Trophoblast cell (in vitro differentiated cells and primary cell): Measurements from ENCODE around the gene POLR1A.

ENCODE experiments used
- DNase-seq, 2 donors: peaks; one replicate each; pipeline ENCODE4 v3.0.0-alpha.2; 2016
- H2AFZ ChIP-seq: 2 replicates; pipeline ENCODE4 v1.6.1; 2013; ENCODE audit warnings: low read length, moderate library complexity, mild to moderate bottlenecking; ENCODE audit not compliant: insufficient read depth, poor library complexity
- H2AK5ac ChIP-seq: 2 replicates; pipeline ENCODE4 v1.6.1; 2013; ENCODE audit warnings: mild to moderate bottlenecking, low read length
- H2BK120ac ChIP-seq: 2 replicates; pipeline ENCODE4 v1.6.1; 2013; ENCODE audit warnings: low read length, mild to moderate bottlenecking, moderate library complexity; ENCODE audit not compliant: insufficient read depth, poor library complexity
- H2BK12ac ChIP-seq: 2 replicates; pipeline ENCODE4 v1.6.1; 2013; ENCODE audit warnings: mild to moderate bottlenecking, low read length, moderate library complexity
- H2BK5ac ChIP-seq: 2 replicates; pipeline ENCODE4 v1.6.1; 2013; ENCODE audit warnings: low read length, low read depth, moderate library complexity, mild to moderate bottlenecking; ENCODE audit not compliant: poor library complexity
- H3K14ac ChIP-seq: 2 replicates; pipeline ENCODE4 v1.6.1; 2013; ENCODE audit warnings: mild to moderate bottlenecking, low read length
- H3K18ac ChIP-seq: 2 replicates; pipeline ENCODE4 v1.6.1; 2013; ENCODE audit warnings: mild to moderate bottlenecking, low read length
- H3K23ac ChIP-seq: 2 replicates; pipeline ENCODE4 v1.6.1; 2013; ENCODE audit warnings: low read length
- H3K27ac ChIP-seq: 2 replicates; pipeline ENCODE4 v1.5.1; 2013; ENCODE audit warnings: low read depth, mild to moderate bottlenecking, inconsistent platforms, low read length, moderate library complexity
- H3K27me3 ChIP-seq: 2 replicates; pipeline ENCODE4 v1.6.1; 2013; ENCODE audit warnings: inconsistent platforms, mild to moderate bottlenecking, low read length, moderate library complexity; ENCODE audit not compliant: insufficient read depth
- H3K36me3 ChIP-seq, 2 experiments: 1 replicate in 1 of 2; 2 replicates in 1 of 2; pipeline ENCODE4 v1.6.1; 2013; ENCODE audit warnings: low read length in 2 of 2, mild to moderate bottlenecking in 2 of 2, moderate library complexity in 1 of 2; ENCODE audit not compliant: insufficient read depth in 2 of 2, control insufficient read depth in 1 of 2
- H3K4ac ChIP-seq: 2 replicates; pipeline ENCODE4 v1.6.1; 2013; ENCODE audit warnings: low read depth, mild to moderate bottlenecking, low read length, moderate library complexity
- H3K4me1 ChIP-seq, 2 experiments: 1 replicate in 1 of 2; 2 replicates in 1 of 2; pipeline ENCODE4 v1.6.1; 2013; ENCODE audit warnings: low read length in 2 of 2, mild to moderate bottlenecking in 2 of 2, moderate library complexity in 1 of 2; ENCODE audit not compliant: insufficient read depth in 2 of 2, control insufficient read depth in 1 of 2
- H3K4me2 ChIP-seq: 2 replicates; pipeline ENCODE4 v1.6.1; 2013; ENCODE audit warnings: inconsistent platforms, mild to moderate bottlenecking, low read length, moderate library complexity
- H3K4me3 ChIP-seq: 2 replicates; pipeline ENCODE4 v1.5.1; 2013; ENCODE audit warnings: mild to moderate bottlenecking, low read depth, low read length, inconsistent platforms
- H3K79me1 ChIP-seq: one replicate; pipeline ENCODE4 v1.6.1; 2013; ENCODE audit warnings: low read length
- H3K79me2 ChIP-seq: 2 replicates; pipeline ENCODE4 v1.6.1; 2013; ENCODE audit warnings: low read length, mild to moderate bottlenecking; ENCODE audit not compliant: control insufficient read depth, insufficient read depth, poor library complexity
- H3K9ac ChIP-seq: 2 replicates; pipeline ENCODE4 v1.6.1; 2013; ENCODE audit warnings: mild to moderate bottlenecking, low read length
- H3K9me3 ChIP-seq: 2 replicates; pipeline ENCODE4 v1.6.1; 2013; ENCODE audit warnings: low read depth, mild to moderate bottlenecking, control low read depth, inconsistent platforms, low read length; ENCODE audit not compliant: insufficient read depth
- H4K12ac ChIP-seq: 2 replicates; pipeline ENCODE4 v1.6.1; 2013; ENCODE audit warnings: low read depth, mild to moderate bottlenecking, low read length, moderate library complexity
- H4K8ac ChIP-seq: 2 replicates; pipeline ENCODE4 v1.6.1; 2013; ENCODE audit warnings: low read depth, mild to moderate bottlenecking, low read length, moderate library complexity
- H4K91ac ChIP-seq: one replicate; pipeline ENCODE4 v1.6.1; 2013; ENCODE audit warnings: low read depth, mild to moderate bottlenecking, low read length, moderate library complexity
- WGBS: extraction: QIAGEN DNeasy Blood & Tissue Kit; methylation state at CpG from one replicate; pipeline ENCODE4 v1.1.7; 2013; ENCODE audit warnings: missing lambda C conversion rate; ENCODE audit not compliant: insufficient read length, insufficient coverage; ENCODE audit errors: extremely low coverage; 5-methylcytosine and 5-hydroxymethylcytosine counted together

The POLR1A gene

GRCh38 chr2:86105969-86106945 is 571 bp upstream of the POLR1A start, which contains the start of gene PTCD3:
Gene PTCD3 (plus strand): TSS chr2:86106235. CDS start chr2:86106248, 13 bp downstream.
- Histone ChIP-seq H3K18ac (peak within 1 kb of the TSS; percentile 97), H2BK120ac (peak within 1 kb of the TSS; percentile 86), H4K8ac (peak within 1 kb of the TSS; percentile 98), H2BK12ac (no peak within 1 kb of the TSS), H4K91ac (peak within 1 kb of the TSS; percentile 83), H3K4me1 (no peaks in the 10 kb centered on the region), H3K79me2 (peaks cover 6% of the 10 kb centered on the region), H3K27me3 (no peaks in the 10 kb centered on the region), H2AFZ (peak within 1 kb of the TSS; percentile 93), H3K4me3 (peak within 1 kb of the TSS; percentile 98), H3K27ac (peak within 1 kb of the TSS; percentile 30), H3K23ac (no peak within 1 kb of the TSS), H3K9ac (peak within 1 kb of the TSS; percentile 91), H3K9me3 (no peaks in the 10 kb centered on the region), H2AK5ac (peak within 1 kb of the TSS; percentile 52), H3K79me1 (peaks cover 5% of the 10 kb centered on the region), H3K4me2 (peak within 1 kb of the TSS; percentile 85), H3K4ac (peak within 1 kb of the TSS; percentile 99), H2BK5ac (peak within 1 kb of the TSS; percentile 36), H3K36me3 (peaks cover 0 to 12% of the 10 kb centered on the region in 2 experiments), H3K14ac (peak within 1 kb of the TSS; percentile 88), H4K12ac (peak within 1 kb of the TSS; percentile 80)
- DNase-seq, result peak; percentile 93 to 96
- WGBS, result no CpG with 5 or more reads among the region's 44 CpGs

GRCh38 chr2:86102157-86102556 is 3.5 kb downstream of the POLR1A start:
- H3K36me3 ChIP-seq, result peaks cover 11 to 20% of the 10 kb centered on the region in 2 experiments
- H4K8ac ChIP-seq, result no peak overlapping the region
- no peaks in the 10 kb centered on the region for H3K27me3 ChIP-seq
- no peak for DNase-seq
- no peaks in the 10 kb centered on the region for H3K4me1 ChIP-seq
- no peak overlapping the region for H3K4me2 ChIP-seq
- no peak overlapping the region for H4K12ac ChIP-seq
- no peaks in the 10 kb centered on the region for H3K9me3 ChIP-seq
- H3K23ac ChIP-seq, result no peak overlapping the region
- H2BK120ac ChIP-seq, result no peak overlapping the region
- no peak overlapping the region for H2BK5ac ChIP-seq
- no peak overlapping the region for H3K14ac ChIP-seq
- no peak overlapping the region for H3K27ac ChIP-seq
- H3K4me3 ChIP-seq, result no peak overlapping the region
- no peak overlapping the region for H3K18ac ChIP-seq
- no peak overlapping the region for H3K4ac ChIP-seq
- H2BK12ac ChIP-seq, result no peak overlapping the region
- no peak overlapping the region for H3K9ac ChIP-seq
- H3K79me1 ChIP-seq, result peaks cover 5% of the 10 kb centered on the region
- H3K79me2 ChIP-seq, result peaks cover 6% of the 10 kb centered on the region
- no peak overlapping the region for H2AK5ac ChIP-seq
- H4K91ac ChIP-seq, result no peak overlapping the region
- no peak overlapping the region for H2AFZ ChIP-seq

- H3K4me2 ChIP-seq, result no peak overlapping the region
- WGBS, result no CpG with 5 or more reads among the region's 1 CpG
- H2BK5ac ChIP-seq, result no peak overlapping the region
- peaks cover 19 to 27% of the 10 kb centered on the region in 2 experiments for H3K36me3 ChIP-seq
- H3K18ac ChIP-seq, result no peak overlapping the region
- no peak overlapping the region for H3K4me3 ChIP-seq
- H3K9ac ChIP-seq, result no peak overlapping the region
- H4K8ac ChIP-seq, result no peak overlapping the region
- H3K4ac ChIP-seq, result no peak overlapping the region
- DNase-seq, result no peak
- no peak overlapping the region for H2BK120ac ChIP-seq
- H3K4me1 ChIP-seq, result no peaks in the 10 kb centered on the region
- no peak overlapping the region for H3K14ac ChIP-seq
- no peak overlapping the region for H4K91ac ChIP-seq
- no peak overlapping the region for H2BK12ac ChIP-seq
- H3K79me1 ChIP-seq, result no peaks in the 10 kb centered on the region
- no peaks in the 10 kb centered on the region for H3K79me2 ChIP-seq
- no peak overlapping the region for H2AFZ ChIP-seq
- H4K12ac ChIP-seq, result no peak overlapping the region
- H3K27ac ChIP-seq, result no peak overlapping the region
- H3K27me3 ChIP-seq, result no peaks in the 10 kb centered on the region
- no peak overlapping the region for H2AK5ac ChIP-seq
- H3K23ac ChIP-seq, result no peak overlapping the region
- H3K9me3 ChIP-seq, result no peaks in the 10 kb centered on the region
Observed at GRCh38 chr2:86097913-86098312, 7.8 kb downstream of the POLR1A start.

- H2BK120ac ChIP-seq, result no peak overlapping the region
- H3K27ac ChIP-seq, result no peak overlapping the region
- no peak overlapping the region for H3K4me2 ChIP-seq
- no peak overlapping the region for H2BK5ac ChIP-seq
- no peak for DNase-seq
- no peak overlapping the region for H3K23ac ChIP-seq
- H2BK12ac ChIP-seq, result no peak overlapping the region
- peaks cover 19 to 26% of the 10 kb centered on the region in 2 experiments for H3K36me3 ChIP-seq
- H3K79me2 ChIP-seq, result no peaks in the 10 kb centered on the region
- no peaks in the 10 kb centered on the region for H3K4me1 ChIP-seq
- no CpG with 5 or more reads among the region's 3 CpGs for WGBS
- H3K14ac ChIP-seq, result no peak overlapping the region
- H3K18ac ChIP-seq, result no peak overlapping the region
- H3K4ac ChIP-seq, result no peak overlapping the region
- no peak overlapping the region for H2AFZ ChIP-seq
- no peaks in the 10 kb centered on the region for H3K27me3 ChIP-seq
- peaks cover under 1% of the 10 kb centered on the region for H3K9me3 ChIP-seq
- no peak overlapping the region for H4K91ac ChIP-seq
- H4K8ac ChIP-seq, result no peak overlapping the region
- H4K12ac ChIP-seq, result no peak overlapping the region
- no peak overlapping the region for H3K4me3 ChIP-seq
- H2AK5ac ChIP-seq, result no peak overlapping the region
- no peaks in the 10 kb centered on the region for H3K79me1 ChIP-seq
- H3K9ac ChIP-seq, result no peak overlapping the region
Observed at GRCh38 chr2:86097114-86097896, 8.4 kb downstream of the POLR1A start.
